NOMO-1 treated with dmso at 0.1 percent for 144 hours (cell line): Measurements from ENCODE around the gene RUFY1.
"Not testable (repeated sequence)": the region's sequence is repeated elsewhere in the genome, so short reads cannot be mapped to it uniquely, and the experiment has no call there.

Source experiments
- DNase-seq: peaks from one replicate; lab custom pipeline; 2025; ENCODE audit not compliant: unreplicated experiment; lab: John Stamatoyannopoulos, UW

Gene RUFY1

GRCh38 chr5:179533907-179534306, 16.4 kb upstream of the RUFY1 start:
- DNase-seq = no peak

- no peak for DNase-seq
Measured at GRCh38 chr5:179534431-179534830, 15.9 kb upstream of the RUFY1 start.

GRCh38 chr5:179536676-179537075, 13.7 kb upstream of the RUFY1 start:
- DNase-seq = no peak

- no peak for DNase-seq
Measured at GRCh38 chr5:179542170-179542569, 8.2 kb upstream of the RUFY1 start.

GRCh38 chr5:179543275-179543674, 7.1 kb upstream of the RUFY1 start:
- not testable (repeated sequence) for DNase-seq

GRCh38 chr5:179553006-179553405, 2.7 kb downstream of the RUFY1 start:
- no peak for DNase-seq

- DNase-seq = no peak
Measured at GRCh38 chr5:179553875-179554274, 3.5 kb downstream of the RUFY1 start.

- no peak for DNase-seq
Measured at GRCh38 chr5:179554981-179555380, 4.6 kb downstream of the RUFY1 start.

GRCh38 chr5:179558261-179558799, 8.0 kb downstream of the RUFY1 start:
- not testable (repeated sequence) for DNase-seq

- no peak for DNase-seq
Measured at GRCh38 chr5:179558932-179559283, 8.6 kb downstream of the RUFY1 start.

GRCh38 chr5:179559284-179560252, 9.2 kb downstream of the RUFY1 start:
- DNase-seq = no peak

GRCh38 chr5:179564526-179564925, 14.2 kb downstream of the RUFY1 start:
- DNase-seq = no peak

GRCh38 chr5:179568721-179569120, 18.4 kb downstream of the RUFY1 start:
- no peak for DNase-seq

GRCh38 chr5:179572386-179572785, 22.0 kb downstream of the RUFY1 start:
- no peak for DNase-seq

GRCh38 chr5:179577286-179577960, 27.1 kb downstream of the RUFY1 start:
- no peak for DNase-seq

- no peak for DNase-seq
Measured at GRCh38 chr5:179585941-179586401, 35.6 kb downstream of the RUFY1 start.

- no peak for DNase-seq
Measured at GRCh38 chr5:179588166-179588565, 37.8 kb downstream of the RUFY1 start.

GRCh38 chr5:179595916-179596315, 45.6 kb downstream of the RUFY1 start:
- no peak for DNase-seq

GRCh38 chr5:179596421-179596820, 46.1 kb downstream of the RUFY1 start:
- DNase-seq = no peak

GRCh38 chr5:179599100-179599499, 48.7 kb downstream of the RUFY1 start:
- no peak for DNase-seq

GRCh38 chr5:179599566-179599965, 49.2 kb downstream of the RUFY1 start:
- DNase-seq = no peak

GRCh38 chr5:179599973-179600372, 49.6 kb downstream of the RUFY1 start:
- no peak for DNase-seq
